H1 (cell line): ENCODE results near the gene ATP8B3. TPM values are rescaled to one million over a fixed set of nuclear protein-coding genes. Genes with fewer than 3 reads are reported as not detected.

ENCODE experiments used
- CTCF ChIA-PET: fragments of 300-600 bp; sonication (Branson Sonifier 250); formaldehyde crosslinking; loops from one replicate; lab custom pipeline; 2021; ENCODE audit not compliant: partially characterized antibody; lab: Charles Lee
- POLR2A ChIA-PET: fragments of 300-600 bp; sonication (Branson Sonifier 250); formaldehyde crosslinking; loops from one replicate; lab custom pipeline; 2021; ENCODE audit warnings: inconsistent platforms; ENCODE audit not compliant: partially characterized antibody; lab: Charles Lee
- DNase-seq, 2 experiments: peaks; one replicate each; pipeline versions ENCODE4 v3.0.0 to v3.0.0-alpha.2; 2010 to 2022; ENCODE audit warnings: low spot score in 2 of 2, low read depth in 1 of 2, mixed read lengths in 1 of 2
- FAIRE-seq: peaks from 2 replicates; lab custom pipeline; 2011; peaks lifted over from hg19 to GRCh38; lab: Jason Lieb, UNC
- H2AFZ ChIP-seq: 2 replicates; pipeline ENCODE4 v1.8.1; 2012; ENCODE audit warnings: low read length, inconsistent platforms
- H2AK5ac ChIP-seq: 2 replicates; pipeline ENCODE4 v1.6.1; 2013; ENCODE audit warnings: low read depth, low read length
- H2BK120ac ChIP-seq: replicated peaks from 2 replicates; pipeline ENCODE3; 2013; ENCODE audit warnings: low read depth, low read length, inconsistent platforms
- H2BK12ac ChIP-seq: 2 replicates; pipeline ENCODE4 v1.6.1; 2013; ENCODE audit warnings: low read depth, low read length
- H2BK15ac ChIP-seq: 2 replicates; pipeline ENCODE4 v1.6.1; 2013; ENCODE audit warnings: low read length
- H2BK20ac ChIP-seq: 2 replicates; pipeline ENCODE4 v1.6.1; 2013; ENCODE audit warnings: low read length
- H2BK5ac ChIP-seq: 2 replicates; pipeline ENCODE4 v1.6.1; 2013; ENCODE audit warnings: low read depth, low read length
- H3K14ac ChIP-seq: 2 replicates; pipeline ENCODE4 v1.6.1; 2013; ENCODE audit warnings: inconsistent platforms; ENCODE audit not compliant: insufficient read length
- H3K18ac ChIP-seq: 2 replicates; pipeline ENCODE4 v1.6.1; 2013; ENCODE audit warnings: low read length; ENCODE audit errors: extremely low read depth
- H3K23ac ChIP-seq: 2 replicates; pipeline ENCODE4 v1.6.1; 2013; ENCODE audit warnings: inconsistent platforms; ENCODE audit not compliant: insufficient read length
- H3K23me2 ChIP-seq: 2 replicates; pipeline ENCODE4 v1.6.1; 2013; ENCODE audit warnings: low read depth, low read length
- H3K27ac ChIP-seq: 2 replicates; pipeline ENCODE4 v1.6.1; 2011; ENCODE audit warnings: low read depth, low read length, inconsistent platforms
- H3K27me3 ChIP-seq, 4 experiments: replicated peaks in 1 of 4; 1 replicate in 1 of 4; 2 replicates in 3 of 4; pipeline versions ENCODE4 v1.6.1 to v1.8.1; 2011 to 2013; ENCODE audit warnings: low read length in 3 of 4, mild to moderate bottlenecking in 3 of 4, inconsistent platforms in 2 of 4, mixed read lengths in 2 of 4, moderate library complexity in 1 of 4; ENCODE audit not compliant: control insufficient read depth in 3 of 4, insufficient read depth in 3 of 4; ENCODE audit errors: extremely low read depth in 1 of 4
- H3K36me3 ChIP-seq, 4 experiments: 2 replicates each; pipeline versions ENCODE4 v1.6.1 to v1.8.1; 2011 to 2013; ENCODE audit warnings: mild to moderate bottlenecking in 4 of 4, low read length in 3 of 4, moderate library complexity in 2 of 4, control low read depth in 1 of 4, inconsistent platforms in 1 of 4; ENCODE audit not compliant: insufficient read depth in 4 of 4, control insufficient read depth in 2 of 4
- H3K4ac ChIP-seq: replicated peaks from 2 replicates; pipeline ENCODE3; 2013; ENCODE audit warnings: low read length, low read depth, mixed read lengths, inconsistent platforms; ENCODE audit not compliant: insufficient read length
- H3K4me1 ChIP-seq, 4 experiments: replicated peaks in 1 of 4; 1 replicate in 1 of 4; 2 replicates in 3 of 4; pipeline versions ENCODE4 v1.6.1 to v1.8.1; 2011 to 2013; ENCODE audit warnings: low read length in 3 of 4, inconsistent platforms in 2 of 4, mixed read lengths in 1 of 4; ENCODE audit not compliant: insufficient read depth in 4 of 4, control insufficient read depth in 3 of 4
- H3K4me2 ChIP-seq, 2 experiments: 2 replicates each; pipeline versions ENCODE4 v1.6.1 to v1.8.1; 2011 to 2013; ENCODE audit warnings: low read depth in 2 of 2, low read length in 2 of 2, control low read depth in 1 of 2, inconsistent platforms in 1 of 2, mild to moderate bottlenecking in 1 of 2; ENCODE audit not compliant: insufficient read depth in 1 of 2
- H3K4me3 ChIP-seq, 4 experiments: fragments of 200-600, 300-600 bp in 1 of 4; sonication (generic), shearing (Covaris generic), sonication (Bioruptor Twin) in 1 of 4; 2 replicates each; pipeline versions ENCODE4 v1.5.1 to v1.8.1; 2011 to 2016; ENCODE audit warnings: low read length in 4 of 4, low read depth in 3 of 4, control low read depth in 2 of 4, inconsistent platforms in 2 of 4, mild to moderate bottlenecking in 2 of 4, mixed read lengths in 1 of 4, moderate library complexity in 1 of 4; ENCODE audit not compliant: insufficient read depth in 2 of 4; ENCODE audit errors: extremely low read depth in 1 of 4
- H3K56ac ChIP-seq: replicated peaks from 2 replicates; pipeline ENCODE3; 2013; ENCODE audit warnings: low read depth, mild to moderate bottlenecking, mixed read lengths, low read length, inconsistent platforms; ENCODE audit not compliant: insufficient read length
- H3K79me1 ChIP-seq: 2 replicates; pipeline ENCODE4 v1.6.1; 2013; ENCODE audit warnings: low read depth, low read length, control low read depth
- H3K79me2 ChIP-seq, 2 experiments: 2 replicates each; pipeline versions ENCODE4 v1.6.1 to v1.8.1; 2012 to 2013; ENCODE audit warnings: low read length in 2 of 2, mild to moderate bottlenecking in 2 of 2, inconsistent platforms in 1 of 2; ENCODE audit not compliant: insufficient read depth in 2 of 2, control insufficient read depth in 1 of 2
- H3K9ac ChIP-seq, 4 experiments: replicated peaks in 1 of 4; 1 replicate in 1 of 4; 2 replicates in 3 of 4; pipeline versions ENCODE4 v1.6.1 to v1.8.1; 2011 to 2013; ENCODE audit warnings: low read depth in 3 of 4, low read length in 3 of 4, control low read depth in 2 of 4, mild to moderate bottlenecking in 2 of 4, moderate library complexity in 2 of 4, inconsistent platforms in 1 of 4; ENCODE audit errors: extremely low read depth in 1 of 4
- H3K9me3 ChIP-seq, 2 experiments: 2 replicates each; pipeline versions ENCODE4 v1.6.1 to v1.8.1; 2012 to 2013; ENCODE audit warnings: mild to moderate bottlenecking in 2 of 2, moderate library complexity in 2 of 2, control low read depth in 1 of 2, inconsistent platforms in 1 of 2, low read depth in 1 of 2, low read length in 1 of 2, mixed read lengths in 1 of 2; ENCODE audit not compliant: insufficient read depth in 2 of 2
- H4K20me1 ChIP-seq, 2 experiments: replicated peaks in 1 of 2; 2 replicates each; pipeline versions ENCODE3 to v1.8.1; 2011 to 2013; ENCODE audit warnings: inconsistent platforms in 2 of 2, low read length in 2 of 2, mild to moderate bottlenecking in 1 of 2; ENCODE audit not compliant: insufficient read depth in 2 of 2, control insufficient read depth in 1 of 2
- H4K5ac ChIP-seq: 2 replicates; pipeline ENCODE4 v1.6.1; 2013; ENCODE audit warnings: low read length, low read depth, mixed read lengths, inconsistent platforms; ENCODE audit not compliant: insufficient read length
- H4K8ac ChIP-seq: 2 replicates; pipeline ENCODE4 v1.8.0; 2013; ENCODE audit warnings: mild to moderate bottlenecking, moderate library complexity, low read length, inconsistent platforms; ENCODE audit not compliant: insufficient read depth; ENCODE audit errors: extremely low read depth
- H4K91ac ChIP-seq: replicated peaks from 2 replicates; pipeline ENCODE3; 2013; ENCODE audit warnings: low read length, mixed read lengths, inconsistent platforms; ENCODE audit not compliant: insufficient read length
- CREB1 ChIP-seq: IDR thresholded peaks from 2 replicates; pipeline ENCODE4 v1.6.1; 2012; ENCODE audit warnings: inconsistent platforms
- MAFK ChIP-seq: IDR thresholded peaks from 2 replicates; pipeline ENCODE4 v1.6.1; 2012; ENCODE audit warnings: low read depth, mild to moderate bottlenecking, improper control_type of control experiment, low read length
- NRF1 ChIP-seq: IDR thresholded peaks from 2 replicates; pipeline ENCODE4 v1.6.1; 2011; ENCODE audit warnings: mild to moderate bottlenecking, low read depth, low read length, improper control_type of control experiment
- POLR2AphosphoS5 ChIP-seq: IDR thresholded peaks from 2 replicates; pipeline ENCODE4 v1.6.1; 2011; ENCODE audit warnings: low read depth, low read length
- POU5F1 ChIP-seq: IDR thresholded peaks from 2 replicates; pipeline ENCODE4 v1.6.1; 2011; ENCODE audit warnings: low read depth, mild to moderate bottlenecking, low read length, moderate library complexity
- RBBP5 ChIP-seq: IDR thresholded peaks from 2 replicates; pipeline ENCODE4 v1.7.1; 2012; ENCODE audit warnings: low read depth, mild to moderate bottlenecking, inconsistent platforms, low read length, moderate library complexity, borderline replicate concordance
- RFX5 ChIP-seq: IDR thresholded peaks from 2 replicates; pipeline ENCODE4 v1.6.1; 2011; ENCODE audit warnings: low read depth, low read length, improper control_type of control experiment, borderline replicate concordance
- SAP30 ChIP-seq: fragments of 300-600 bp; sonication (generic); IDR thresholded peaks from 2 replicates; pipeline ENCODE4 v1.7.1; 2012; ENCODE audit warnings: low read length, moderate library complexity, mild to moderate bottlenecking, inconsistent platforms; ENCODE audit not compliant: insufficient read depth, insufficient replicate concordance
- SIN3A ChIP-seq, 2 experiments: IDR thresholded peaks in 1 of 2; conservative IDR thresholded peaks in 1 of 2; 2 replicates each; pipeline ENCODE4 v1.6.1; 2011 to 2012; ENCODE audit warnings: low read length in 2 of 2, improper control_type of control experiment in 1 of 2, low read depth in 1 of 2, mild to moderate bottlenecking in 1 of 2
- YY1 ChIP-seq: IDR thresholded peaks from 2 replicates; pipeline ENCODE4 v1.6.1; 2011; ENCODE audit warnings: low read depth, mild to moderate bottlenecking, low read length
- WGBS, 2 experiments: shearing (Covaris generic) in 1 of 2; methylation state at CpG; one replicate each; pipeline versions ENCODE4 v1.1.6 to v1.1.7; 2013 to 2015; ENCODE audit warnings: low lambda C conversion rate in 2 of 2, mixed read lengths in 2 of 2, inconsistent platforms in 1 of 2, low coverage in 1 of 2, missing lambda C conversion rate in 1 of 2; ENCODE audit not compliant: insufficient replicate concordance in 2 of 2, insufficient coverage in 1 of 2, insufficient read length in 1 of 2; ENCODE audit errors: extremely low coverage in 1 of 2, missing lambda C conversion rate in 1 of 2; 5-methylcytosine and 5-hydroxymethylcytosine counted together
- polyA plus RNA-seq, 7 experiments: library from polyadenylated mRNA; depleted of rRNA in 3 of 7; stranded (reverse) in 5 of 7; unstranded in 2 of 7; fragments of >200 nt in 5 of 7; fragments of 200-250 nt in 2 of 7; gene quantifications; 1 replicate in 5 of 7; 2 replicates in 1 of 7; 4 replicates in 1 of 7; pipeline versions ENCODE4 v1.2.1 to v1.2.3, GENCODE V29; 2011 to 2013; ENCODE audit warnings: missing spikeins in 2 of 7, mixed read lengths in 2 of 7
- total RNA-seq: library from RNA; stranded (reverse); fragmentation: NEBNext Ultra II Directional; extraction: Animal tissue kit (Norgen Biotek cat#: 25700); gene quantifications from 2 replicates; pipeline ENCODE4 v1.2.1, GENCODE V29; 2021
- TF ChIP-seq, protein P1 (sequence below): IDR thresholded peaks from 2 replicates; pipeline ENCODE4 v1.6.1; 2011; ENCODE audit warnings: low read depth, mild to moderate bottlenecking, low read length; ENCODE audit not compliant: insufficient read depth

ATP8B3 gene
- total and polyA plus RNA-seq, 2 of the 8 experiments (the other 6 are each of a cell fraction or from before 2014, with no cell fraction given), result 4.1 to 9.3 TPM

GRCh38 chr19:1819341-1820255, 7.5 kb upstream of the ATP8B3 start:
- H2AK5ac ChIP-seq, result no peak overlapping the region
- H3K36me3 ChIP-seq, result peaks cover 11 to 54% (median 17%) of the 10 kb centered on the region in 4 experiments; a peak in 7 of 8 replicates
- no peak overlapping the region; the same call in 1 of the 2 replicates for H3K27ac ChIP-seq
- FAIRE-seq (no peak), DNase-seq (no peak)
- no peaks in the 10 kb centered on the region for H3K9me3 ChIP-seq
- no peak overlapping the region for H2BK15ac ChIP-seq
- ChIA-PET POLR2A (interaction anchor here (0.6 to 1.2 kb wide), 2 partner anchors 10 to 53 kb away, joined by 3 to 8 read pairs; no protein-coding TSS in a partner anchor), CTCF (interaction anchor here (0.6 to 16.5 kb wide), 7 partner anchors 9 to 273 kb away, joined by 3 to 228 read pairs (median 5); no protein-coding TSS in a partner anchor)
- no peak overlapping the region for H3K23ac ChIP-seq
- H2BK5ac ChIP-seq, result no peak overlapping the region
- 87% methylated on average over 35 of the region's 43 CpGs; no CpG with 5 or more reads in 1 of the 2 experiments for WGBS, 2 experiments
- no peak overlapping the region; the same call in 1 of the 2 replicates for H4K8ac ChIP-seq
- no peaks in the 10 kb centered on the region for H3K27me3 ChIP-seq
- H3K79me2 ChIP-seq, result no peaks in the 10 kb centered on the region
- no peak overlapping the region for H2AFZ ChIP-seq
- no peak overlapping the region for H4K5ac ChIP-seq
- H3K4me3 ChIP-seq, result no peak overlapping the region
- no peak overlapping the region for H3K56ac ChIP-seq
- H3K14ac ChIP-seq, result no peak overlapping the region
- H3K4me1 ChIP-seq, result no peaks in the 10 kb centered on the region; a peak in 1 of 7 replicates
- H4K20me1 ChIP-seq, result peaks cover 2 to 10% of the 10 kb centered on the region in 2 experiments
- H2BK12ac ChIP-seq, result no peak overlapping the region
- H2BK120ac ChIP-seq, result no peak overlapping the region
- no peak overlapping the region for H4K91ac ChIP-seq
- no peak overlapping the region for H2BK20ac ChIP-seq
- no peak overlapping the region for H3K4ac ChIP-seq
- no peak overlapping the region for H3K9ac ChIP-seq
- no peaks in the 10 kb centered on the region for H3K79me1 ChIP-seq
- H3K4me2 ChIP-seq, result no peak overlapping the region
- no peak overlapping the region for H3K18ac ChIP-seq
- no peaks in the 10 kb centered on the region; the same call in 1 of the 2 replicates for H3K23me2 ChIP-seq
- TF ChIP-seq CREB1 (no peak), NRF1 (no peak), POU5F1 (no peak), SAP30 (no peak), RFX5 (no peak), SIN3A (conservative IDR thresholded peaks at IDR 0.05 in 1 of 2, IDR thresholded peaks at IDR 0.05 in 1 of 2; ENCODE audit: low read depth in 1 of 2, low read length in 2 of 2) (no peak), RBBP5 (no peak), YY1 (no peak), POLR2AphosphoS5 (no peak), MAFK (no peak)
- TF ChIP-seq, protein P1, sequence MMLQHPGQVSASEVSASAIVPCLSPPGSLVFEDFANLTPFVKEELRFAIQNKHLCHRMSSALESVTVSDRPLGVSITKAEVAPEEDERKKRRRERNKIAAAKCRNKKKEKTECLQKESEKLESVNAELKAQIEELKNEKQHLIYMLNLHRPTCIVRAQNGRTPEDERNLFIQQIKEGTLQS, result no peak
